Stimulated activated CD4-positive, alpha-beta T cell treated with anti-CD3 and anti-CD28 coated beads, Interleukin-4, amount 100 ng/mL, for 48 hours (primary cell): Measurements from ENCODE around the gene MATCAP1.

Experiments
- DNase-seq, 2 donors: peaks; one replicate each; pipeline ENCODE4 v3.0.0-alpha.2; 2020; ENCODE audit warnings: low read depth in 2 of 2

Gene MATCAP1

GRCh38 chr16:67183627-67184452 lies at the start of gene MATCAP1:
MATCAP1 (minus strand) TSS chr16:67183963; CDS start chr16:67180610, 3,353 bp downstream.
- DNase-seq, result peak; percentile 85 to 94

GRCh38 chr16:67230809-67231660 lies 47.3 kb upstream of the MATCAP1 start:
- no peak for DNase-seq

GRCh38 chr16:67229906-67230808 lies 46.4 kb upstream of the MATCAP1 start:
- DNase-seq, result no peak

GRCh38 chr16:67228905-67229304 lies 45.1 kb upstream of the MATCAP1 start:
- no peak for DNase-seq

- DNase-seq, result no peak
Measured at GRCh38 chr16:67228034-67228785, 44.4 kb upstream of the MATCAP1 start.

- no peak for DNase-seq
Measured at GRCh38 chr16:67227567-67227921, 43.8 kb upstream of the MATCAP1 start.

GRCh38 chr16:67226804-67227566 lies 43.2 kb upstream of the MATCAP1 start, which contains the start of gene TMEM208:
TMEM208 (plus strand) TSS chr16:67227130; CDS start chr16:67227219, 89 bp downstream.
- DNase-seq, result peak; percentile 98 to 99

GRCh38 chr16:67226295-67226803 lies 42.6 kb upstream of the MATCAP1 start:
- DNase-seq, result no peak

- no peak for DNase-seq
Measured at GRCh38 chr16:67223992-67224391, 40.2 kb upstream of the MATCAP1 start.

- DNase-seq, result no peak
Measured at GRCh38 chr16:67216612-67217490, 33.1 kb upstream of the MATCAP1 start.

- DNase-seq, result no peak
Measured at GRCh38 chr16:67215706-67216105, 31.9 kb upstream of the MATCAP1 start.

- DNase-seq, result no peak
Measured at GRCh38 chr16:67213197-67214019, 29.6 kb upstream of the MATCAP1 start.

GRCh38 chr16:67212766-67213165 lies 29.0 kb upstream of the MATCAP1 start:
- no peak for DNase-seq

GRCh38 chr16:67211674-67212073 lies 27.9 kb upstream of the MATCAP1 start:
- DNase-seq, result no peak

GRCh38 chr16:67210069-67210937 lies 26.5 kb upstream of the MATCAP1 start:
- no peak for DNase-seq

- no peak for DNase-seq
Measured at GRCh38 chr16:67209565-67209964, 25.8 kb upstream of the MATCAP1 start.
